ENCODE results near the gene DNAJB14. TPM values are rescaled to one million over a fixed set of nuclear protein-coding genes. Genes with fewer than 3 reads are reported as not detected.
A peak's percentile ranks its signal among the peaks of the same experiment; 100 is the strongest.

DNAJB14 gene
- total and polyA plus RNA-seq, 2 of the 13 experiments (the other 11 are each of a cell fraction or from before 2014, with no cell fraction given) = 9.1 to 38.1 TPM

DNA sequence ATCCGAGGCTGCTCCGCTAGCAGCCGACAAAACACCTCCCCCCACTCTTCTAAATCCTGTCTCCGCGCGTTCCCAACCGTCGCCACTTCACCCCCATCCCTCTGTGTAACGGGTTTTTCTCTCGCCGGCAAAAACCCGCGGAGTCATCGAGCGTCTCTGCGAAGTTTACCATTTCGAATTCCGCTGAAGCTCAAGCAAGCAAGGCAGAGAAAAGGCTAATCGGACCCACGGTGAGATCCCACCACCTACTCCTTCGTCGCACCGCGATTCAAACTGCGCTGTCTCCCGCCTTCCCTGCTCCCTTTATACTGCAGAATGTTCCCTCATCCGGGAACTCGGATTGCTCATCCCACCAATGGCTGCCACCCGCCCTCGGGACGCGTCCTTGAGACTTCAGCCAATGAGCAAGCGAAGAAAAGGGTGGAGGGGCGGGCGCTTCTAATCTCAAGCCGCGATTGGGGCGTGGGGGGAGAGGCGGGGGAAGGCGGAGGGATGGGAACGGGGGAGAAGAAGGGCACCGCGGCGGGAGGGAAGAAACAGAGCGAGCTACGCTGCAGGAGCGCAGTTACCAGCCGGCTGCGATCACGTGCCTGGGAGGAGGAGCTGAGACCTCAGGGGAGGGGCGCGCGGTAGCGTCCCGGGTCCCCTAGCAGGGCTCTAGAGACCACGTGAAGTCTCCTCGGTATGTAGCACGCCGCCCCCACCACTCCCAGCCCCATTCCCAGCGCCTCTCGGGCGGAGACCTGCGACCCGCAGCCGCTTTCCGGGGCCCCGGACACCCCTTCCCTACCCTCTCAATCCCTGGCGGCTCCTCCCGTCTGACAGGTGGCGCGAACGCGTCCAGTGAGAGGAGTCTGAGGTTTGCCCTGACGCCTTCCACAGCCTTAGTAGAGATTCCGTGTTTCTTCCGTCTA is 3.8 kb upstream of the DNAJB14 start, which contains the start of gene H2AZ1 (continued):
- TF ChIP-seq, protein P1, sequence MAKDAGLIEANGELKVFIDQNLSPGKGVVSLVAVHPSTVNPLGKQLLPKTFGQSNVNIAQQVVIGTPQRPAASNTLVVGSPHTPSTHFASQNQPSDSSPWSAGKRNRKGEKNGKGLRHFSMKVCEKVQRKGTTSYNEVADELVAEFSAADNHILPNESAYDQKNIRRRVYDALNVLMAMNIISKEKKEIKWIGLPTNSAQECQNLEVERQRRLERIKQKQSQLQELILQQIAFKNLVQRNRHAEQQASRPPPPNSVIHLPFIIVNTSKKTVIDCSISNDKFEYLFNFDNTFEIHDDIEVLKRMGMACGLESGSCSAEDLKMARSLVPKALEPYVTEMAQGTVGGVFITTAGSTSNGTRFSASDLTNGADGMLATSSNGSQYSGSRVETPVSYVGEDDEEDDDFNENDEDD (CRISPR knock-in tag; IDR thresholded peaks at IDR 0.05; ENCODE audit: borderline replicate concordance) = peak; percentile 98
- TF ChIP-seq NFE2L1 (CRISPR knock-in tag; IDR thresholded peaks at IDR 0.05; ENCODE audit: borderline replicate concordance) = no peak
- TF ChIP-seq, protein P2, sequence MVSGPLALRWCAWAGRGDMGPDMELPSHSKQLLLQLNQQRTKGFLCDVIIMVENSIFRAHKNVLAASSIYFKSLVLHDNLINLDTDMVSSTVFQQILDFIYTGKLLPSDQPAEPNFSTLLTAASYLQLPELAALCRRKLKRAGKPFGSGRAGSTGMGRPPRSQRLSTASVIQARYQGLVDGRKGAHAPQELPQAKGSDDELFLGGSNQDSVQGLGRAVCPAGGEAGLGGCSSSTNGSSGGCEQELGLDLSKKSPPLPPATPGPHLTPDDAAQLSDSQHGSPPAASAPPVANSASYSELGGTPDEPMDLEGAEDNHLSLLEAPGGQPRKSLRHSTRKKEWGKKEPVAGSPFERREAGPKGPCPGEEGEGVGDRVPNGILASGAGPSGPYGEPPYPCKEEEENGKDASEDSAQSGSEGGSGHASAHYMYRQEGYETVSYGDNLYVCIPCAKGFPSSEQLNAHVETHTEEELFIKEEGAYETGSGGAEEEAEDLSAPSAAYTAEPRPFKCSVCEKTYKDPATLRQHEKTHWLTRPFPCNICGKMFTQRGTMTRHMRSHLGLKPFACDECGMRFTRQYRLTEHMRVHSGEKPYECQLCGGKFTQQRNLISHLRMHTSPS (CRISPR knock-in tag; IDR thresholded peaks at IDR 0.05; ENCODE audit: low read depth) = no peak
- peak; percentile 77; the same call in 1 of the 2 replicates for TF ChIP-seq MYC (CRISPR knock-in tag; IDR thresholded peaks at IDR 0.05; ENCODE audit: borderline replicate concordance)
- peak; percentile 67; the same call in 1 of the 2 replicates for TF ChIP-seq ZSCAN31 (CRISPR knock-in tag; IDR thresholded peaks at IDR 0.05; ENCODE audit: low read depth)
- TF ChIP-seq ZNF382 (CRISPR knock-in tag; IDR thresholded peaks at IDR 0.05; ENCODE audit: borderline replicate concordance) = no peak
- TF ChIP-seq PAX8 (CRISPR knock-in tag; IDR thresholded peaks at IDR 0.05; ENCODE audit: borderline replicate concordance) = no peak
- TF ChIP-seq, protein P3, sequence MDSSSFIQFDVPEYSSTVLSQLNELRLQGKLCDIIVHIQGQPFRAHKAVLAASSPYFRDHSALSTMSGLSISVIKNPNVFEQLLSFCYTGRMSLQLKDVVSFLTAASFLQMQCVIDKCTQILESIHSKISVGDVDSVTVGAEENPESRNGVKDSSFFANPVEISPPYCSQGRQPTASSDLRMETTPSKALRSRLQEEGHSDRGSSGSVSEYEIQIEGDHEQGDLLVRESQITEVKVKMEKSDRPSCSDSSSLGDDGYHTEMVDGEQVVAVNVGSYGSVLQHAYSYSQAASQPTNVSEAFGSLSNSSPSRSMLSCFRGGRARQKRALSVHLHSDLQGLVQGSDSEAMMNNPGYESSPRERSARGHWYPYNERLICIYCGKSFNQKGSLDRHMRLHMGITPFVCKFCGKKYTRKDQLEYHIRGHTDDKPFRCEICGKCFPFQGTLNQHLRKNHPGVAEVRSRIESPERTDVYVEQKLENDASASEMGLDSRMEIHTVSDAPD (CRISPR knock-in tag; IDR thresholded peaks at IDR 0.05) = no peak
- TF ChIP-seq, protein P4, sequence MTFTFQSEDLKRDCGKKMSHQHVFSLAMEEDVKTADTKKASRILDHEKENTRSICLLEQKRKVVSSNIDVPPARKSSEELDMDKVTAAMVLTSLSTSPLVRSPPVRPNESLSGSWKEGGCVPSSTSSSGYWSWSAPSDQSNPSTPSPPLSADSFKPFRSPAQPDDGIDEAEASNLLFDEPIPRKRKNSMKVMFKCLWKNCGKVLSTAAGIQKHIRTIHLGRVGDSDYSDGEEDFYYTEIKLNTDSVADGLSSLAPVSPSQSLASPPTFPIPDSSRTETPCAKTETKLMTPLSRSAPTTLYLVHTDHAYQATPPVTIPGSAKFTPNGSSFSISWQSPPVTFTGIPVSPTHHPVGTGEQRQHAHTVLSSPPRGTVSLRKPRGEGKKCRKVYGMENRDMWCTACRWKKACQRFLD (CRISPR knock-in tag; IDR thresholded peaks at IDR 0.05; ENCODE audit: borderline replicate concordance) = no peak
- TF ChIP-seq, protein P5, sequence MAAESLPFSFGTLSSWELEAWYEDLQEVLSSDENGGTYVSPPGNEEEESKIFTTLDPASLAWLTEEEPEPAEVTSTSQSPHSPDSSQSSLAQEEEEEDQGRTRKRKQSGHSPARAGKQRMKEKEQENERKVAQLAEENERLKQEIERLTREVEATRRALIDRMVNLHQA (CRISPR knock-in tag; IDR thresholded peaks at IDR 0.05) = no peak
- no peak for TF ChIP-seq NR2F6 (IDR thresholded peaks at IDR 0.05)
- no peak for TF ChIP-seq NR2F6 (CRISPR knock-in tag; IDR thresholded peaks at IDR 0.05)
- TF ChIP-seq ELF4 (CRISPR knock-in tag; IDR thresholded peaks at IDR 0.05; ENCODE audit: borderline replicate concordance) = no peak
- no peak for TF ChIP-seq ZNF138 (CRISPR knock-in tag; IDR thresholded peaks at IDR 0.05; ENCODE audit: low read depth)
- TF ChIP-seq ZNF160 (CRISPR knock-in tag; IDR thresholded peaks at IDR 0.05) = 0 out of 2 replicates have a peak, but pooled peaks have one; percentile 9
- TF ChIP-seq ZFP82 (CRISPR knock-in tag; IDR thresholded peaks at IDR 0.05; ENCODE audit: borderline replicate concordance) = no peak
- TF ChIP-seq, protein P6, sequence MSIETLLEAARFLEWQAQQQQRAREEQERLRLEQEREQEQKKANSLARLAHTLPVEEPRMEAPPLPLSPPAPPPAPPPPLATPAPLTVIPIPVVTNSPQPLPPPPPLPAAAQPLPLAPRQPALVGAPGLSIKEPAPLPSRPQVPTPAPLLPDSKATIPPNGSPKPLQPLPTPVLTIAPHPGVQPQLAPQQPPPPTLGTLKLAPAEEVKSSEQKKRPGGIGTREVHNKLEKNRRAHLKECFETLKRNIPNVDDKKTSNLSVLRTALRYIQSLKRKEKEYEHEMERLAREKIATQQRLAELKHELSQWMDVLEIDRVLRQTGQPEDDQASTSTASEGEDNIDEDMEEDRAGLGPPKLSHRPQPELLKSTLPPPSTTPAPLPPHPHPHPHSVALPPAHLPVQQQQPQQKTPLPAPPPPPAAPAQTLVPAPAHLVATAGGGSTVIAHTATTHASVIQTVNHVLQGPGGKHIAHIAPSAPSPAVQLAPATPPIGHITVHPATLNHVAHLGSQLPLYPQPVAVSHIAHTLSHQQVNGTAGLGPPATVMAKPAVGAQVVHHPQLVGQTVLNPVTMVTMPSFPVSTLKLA (IDR thresholded peaks at IDR 0.05) = peak; percentile 39; the same call in 1 of the 2 replicates
- TF ChIP-seq, protein P7, sequence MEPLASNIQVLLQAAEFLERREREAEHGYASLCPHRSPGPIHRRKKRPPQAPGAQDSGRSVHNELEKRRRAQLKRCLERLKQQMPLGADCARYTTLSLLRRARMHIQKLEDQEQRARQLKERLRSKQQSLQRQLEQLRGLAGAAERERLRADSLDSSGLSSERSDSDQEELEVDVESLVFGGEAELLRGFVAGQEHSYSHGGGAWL (CRISPR knock-in tag; IDR thresholded peaks at IDR 0.05) = no peak; the same call in 1 of the 2 replicates
- TF ChIP-seq ZSCAN25 (CRISPR knock-in tag; IDR thresholded peaks at IDR 0.05) = no peak
- no peak for TF ChIP-seq FOXK2 (IDR thresholded peaks at IDR 0.05)
- TF ChIP-seq POLR2G (IDR thresholded peaks at IDR 0.05; ENCODE audit: low read depth, low read length) = peak; percentile 99

All from HepG2 (cell line).